Fibroblast of lung (primary cell): ENCODE measurements around the gene MACROD2. TPM values are rescaled to one million over a fixed set of nuclear protein-coding genes. Genes with fewer than 3 reads are reported as not detected.

Experiments used
- DNase-seq, 2 donors: peaks; one replicate each; pipeline versions ENCODE4 v3.0.0 to v3.0.0-alpha.2; 2010; ENCODE audit warnings: low read depth in 2 of 2
- H2AFZ ChIP-seq: 2 replicates; pipeline ENCODE4 v1.5.1; 2012; ENCODE audit warnings: low read length, control low read depth, inconsistent platforms
- H3K27ac ChIP-seq: 2 replicates; pipeline ENCODE4 v1.5.1; 2011; ENCODE audit warnings: low read length, control low read depth; ENCODE audit not compliant: insufficient read depth
- H3K27me3 ChIP-seq: 2 replicates; pipeline ENCODE4 v1.5.1; 2011; ENCODE audit warnings: mild to moderate bottlenecking, low read length; ENCODE audit not compliant: control insufficient read depth, insufficient read depth
- H3K36me3 ChIP-seq: 2 replicates; pipeline ENCODE4 v1.5.1; 2011; ENCODE audit warnings: low read length; ENCODE audit not compliant: control insufficient read depth, insufficient read depth
- H3K4me1 ChIP-seq: 2 replicates; pipeline ENCODE4 v1.5.1; 2011; ENCODE audit warnings: low read length; ENCODE audit not compliant: control insufficient read depth, insufficient read depth; ENCODE audit errors: extremely low read depth
- H3K4me2 ChIP-seq: 2 replicates; pipeline ENCODE4 v1.5.1; 2011; ENCODE audit warnings: low read length, control low read depth; ENCODE audit not compliant: insufficient read depth; ENCODE audit errors: extremely low read depth
- H3K4me3 ChIP-seq, 4 experiments: fragments of 200-600 bp in 1 of 4; sonication (generic) in 1 of 4; replicated peaks in 1 of 4; 2 replicates each; pipeline ENCODE4 v1.5.1; 2011 to 2016; ENCODE audit warnings: low read length in 4 of 4, low read depth in 3 of 4, mild to moderate bottlenecking in 3 of 4, control low read depth in 2 of 4, inconsistent platforms in 1 of 4, mixed read lengths in 1 of 4; ENCODE audit not compliant: insufficient read depth in 1 of 4; ENCODE audit errors: control extremely low read depth in 1 of 4
- H3K79me2 ChIP-seq: 2 replicates; pipeline ENCODE4 v1.5.1; 2012; ENCODE audit warnings: mild to moderate bottlenecking, low read length, inconsistent platforms; ENCODE audit not compliant: control insufficient read depth, insufficient read depth
- H3K9ac ChIP-seq: 2 replicates; pipeline ENCODE4 v1.5.1; 2011; ENCODE audit warnings: mild to moderate bottlenecking, low read length, control low read depth; ENCODE audit not compliant: insufficient read depth
- H3K9me3 ChIP-seq: 2 replicates; pipeline ENCODE4 v1.5.1; 2012; ENCODE audit warnings: low read depth, low read length; ENCODE audit not compliant: control insufficient read depth, insufficient read depth
- H4K20me1 ChIP-seq: 2 replicates; pipeline ENCODE4 v1.5.1; 2011; ENCODE audit warnings: low read length; ENCODE audit not compliant: control insufficient read depth, insufficient read depth; ENCODE audit errors: extremely low read depth
- CTCF ChIP-seq, 2 donors: IDR thresholded peaks in 1 of 2; conservative IDR thresholded peaks in 1 of 2; 1 replicate in 1 of 2; 2 replicates in 1 of 2; pipeline ENCODE4 v1.5.1; 2011 to 2012; ENCODE audit warnings: low read length in 2 of 2, control low read depth in 1 of 2, inconsistent platforms in 1 of 2, low read depth in 1 of 2, mild to moderate bottlenecking in 1 of 2
- EZH2 ChIP-seq: IDR thresholded peaks from 2 replicates; pipeline ENCODE4 v1.5.1; 2012; ENCODE audit warnings: low read length, control low read depth, mild to moderate bottlenecking; ENCODE audit errors: missing control alignments
- polyA plus RNA-seq, 2 donors: library from polyadenylated mRNA; depleted of rRNA in 1 of 2; stranded (reverse) in 1 of 2; unstranded in 1 of 2; fragments of >200 nt; gene quantifications; 2 replicates each; pipeline ENCODE4 v1.2.1, GENCODE V29; 2011 to 2012; ENCODE audit warnings: missing spikeins in 1 of 2
- total RNA-seq: library from RNA; depleted of rRNA; stranded (reverse); fragments of >200 nt; gene quantifications from 2 replicates; pipeline ENCODE4 v1.2.1, GENCODE V29; 2014

MACROD2 gene
- total and polyA plus RNA-seq, 2 donors (not counting 1 experiment from before 2014, with no cell fraction given) = 0.54 to 1.7 TPM

GRCh38 chr20:14531786-14532185, 536.5 kb downstream of the MACROD2 start:
- H3K4me3 ChIP-seq = no peak overlapping the region
- no peaks in the 10 kb centered on the region for H3K9me3 ChIP-seq
- no peaks in the 10 kb centered on the region for H3K36me3 ChIP-seq
- no peaks in the 10 kb centered on the region for H3K4me1 ChIP-seq
- H3K27ac ChIP-seq = no peak overlapping the region
- no peak for DNase-seq
- no peak overlapping the region for H3K4me2 ChIP-seq
- H3K79me2 ChIP-seq = no peaks in the 10 kb centered on the region
- no peak overlapping the region for H2AFZ ChIP-seq
- no peak overlapping the region for H3K9ac ChIP-seq
- no peak for TF ChIP-seq EZH2
- no peak for TF ChIP-seq CTCF (conservative IDR thresholded peaks at IDR 0.05 in 1 of 2, IDR thresholded peaks at IDR 0.05 in 1 of 2; ENCODE audit: low read depth in 1 of 2, low read length in 2 of 2)
- no peaks in the 10 kb centered on the region for H3K27me3 ChIP-seq
- H4K20me1 ChIP-seq = no peaks in the 10 kb centered on the region

- Histone ChIP-seq H3K79me2 (no peaks in the 10 kb centered on the region), H4K20me1 (no peaks in the 10 kb centered on the region), H3K27me3 (no peaks in the 10 kb centered on the region), H3K9ac (no peak overlapping the region), H3K4me1 (no peaks in the 10 kb centered on the region), H2AFZ (no peak overlapping the region), H3K4me2 (no peak overlapping the region), H3K27ac (no peak overlapping the region), H3K36me3 (no peaks in the 10 kb centered on the region), H3K9me3 (no peaks in the 10 kb centered on the region), H3K4me3 (no peak overlapping the region)
- DNase-seq = no peak
- TF ChIP-seq CTCF (conservative IDR thresholded peaks at IDR 0.05 in 1 of 2, IDR thresholded peaks at IDR 0.05 in 1 of 2; ENCODE audit: low read depth in 1 of 2, low read length in 2 of 2) = no peak
These were observed 541.4 kb downstream of the MACROD2 start for GRCh38 chr20:14536738-14537137.

- no peak overlapping the region for H2AFZ ChIP-seq
These were observed 543.1 kb downstream of the MACROD2 start for GRCh38 chr20:14538433-14538832.

More at GRCh38 chr20:14538433-14538832, 543.1 kb downstream of the MACROD2 start:
- Histone ChIP-seq H3K79me2 (no peaks in the 10 kb centered on the region), H3K27ac (no peak overlapping the region), H3K9me3 (no peaks in the 10 kb centered on the region), H3K36me3 (no peaks in the 10 kb centered on the region), H3K27me3 (no peaks in the 10 kb centered on the region), H3K4me1 (no peaks in the 10 kb centered on the region), H4K20me1 (no peaks in the 10 kb centered on the region), H3K4me3 (no peak overlapping the region), H3K4me2 (no peak overlapping the region), H3K9ac (no peak overlapping the region)
- no peak for DNase-seq
- TF ChIP-seq EZH2 (no peak), CTCF (conservative IDR thresholded peaks at IDR 0.05 in 1 of 2, IDR thresholded peaks at IDR 0.05 in 1 of 2; ENCODE audit: low read depth in 1 of 2, low read length in 2 of 2) (no peak)
